ENCODE results near the gene ASPG. TPM values are rescaled to one million over a fixed set of nuclear protein-coding genes. Genes with fewer than 3 reads are reported as not detected.

ASPG gene
- total RNA-seq, 4 donors from 2014 or later, result 1.5 to 2.0 (median 1.9) TPM; not detected in 1

DNA sequence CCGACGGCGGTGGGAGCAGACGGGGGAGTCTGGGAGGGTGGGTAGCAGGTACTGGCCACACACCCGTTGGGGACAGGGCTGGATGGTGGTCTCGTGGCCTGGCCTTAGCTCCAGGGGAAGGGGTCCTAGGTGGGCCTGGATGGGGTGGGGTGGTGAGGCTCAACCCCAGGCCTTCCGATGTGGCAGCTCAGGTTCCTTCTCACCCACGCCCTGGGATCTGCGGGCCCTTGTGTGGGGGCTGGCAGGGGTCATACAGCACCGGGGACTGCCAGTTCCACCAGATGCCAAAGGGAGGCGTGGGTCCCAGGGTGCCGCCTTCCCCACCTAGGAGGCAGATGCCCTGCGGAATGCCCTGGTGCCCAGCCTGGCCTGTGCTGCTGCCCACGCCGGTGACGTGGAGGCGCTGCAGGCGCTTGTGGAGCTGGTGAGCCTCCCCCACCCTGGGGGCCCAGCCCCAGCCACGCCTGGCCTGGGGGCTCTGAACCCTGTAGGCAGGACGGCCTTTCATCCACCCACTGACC lies 21.0 kb downstream of the ASPG start:
- TF ChIP-seq, protein P1, sequence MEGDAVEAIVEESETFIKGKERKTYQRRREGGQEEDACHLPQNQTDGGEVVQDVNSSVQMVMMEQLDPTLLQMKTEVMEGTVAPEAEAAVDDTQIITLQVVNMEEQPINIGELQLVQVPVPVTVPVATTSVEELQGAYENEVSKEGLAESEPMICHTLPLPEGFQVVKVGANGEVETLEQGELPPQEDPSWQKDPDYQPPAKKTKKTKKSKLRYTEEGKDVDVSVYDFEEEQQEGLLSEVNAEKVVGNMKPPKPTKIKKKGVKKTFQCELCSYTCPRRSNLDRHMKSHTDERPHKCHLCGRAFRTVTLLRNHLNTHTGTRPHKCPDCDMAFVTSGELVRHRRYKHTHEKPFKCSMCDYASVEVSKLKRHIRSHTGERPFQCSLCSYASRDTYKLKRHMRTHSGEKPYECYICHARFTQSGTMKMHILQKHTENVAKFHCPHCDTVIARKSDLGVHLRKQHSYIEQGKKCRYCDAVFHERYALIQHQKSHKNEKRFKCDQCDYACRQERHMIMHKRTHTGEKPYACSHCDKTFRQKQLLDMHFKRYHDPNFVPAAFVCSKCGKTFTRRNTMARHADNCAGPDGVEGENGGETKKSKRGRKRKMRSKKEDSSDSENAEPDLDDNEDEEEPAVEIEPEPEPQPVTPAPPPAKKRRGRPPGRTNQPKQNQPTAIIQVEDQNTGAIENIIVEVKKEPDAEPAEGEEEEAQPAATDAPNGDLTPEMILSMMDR (IDR thresholded peaks at IDR 0.05), result no peak
- ATAC-seq (ENCODE audit: low FRiP score) (no peak), DNase-seq (ENCODE audit: low spot score) (no peak)

- DNase-seq (ENCODE audit: low spot score) (no peak), ATAC-seq (ENCODE audit: low FRiP score) (no peak)
- TF ChIP-seq, protein P1 (IDR thresholded peaks at IDR 0.05), result no peak
Measured at GRCh38 chr14:104107101-104107581, 21.6 kb downstream of the ASPG start.

DNA sequence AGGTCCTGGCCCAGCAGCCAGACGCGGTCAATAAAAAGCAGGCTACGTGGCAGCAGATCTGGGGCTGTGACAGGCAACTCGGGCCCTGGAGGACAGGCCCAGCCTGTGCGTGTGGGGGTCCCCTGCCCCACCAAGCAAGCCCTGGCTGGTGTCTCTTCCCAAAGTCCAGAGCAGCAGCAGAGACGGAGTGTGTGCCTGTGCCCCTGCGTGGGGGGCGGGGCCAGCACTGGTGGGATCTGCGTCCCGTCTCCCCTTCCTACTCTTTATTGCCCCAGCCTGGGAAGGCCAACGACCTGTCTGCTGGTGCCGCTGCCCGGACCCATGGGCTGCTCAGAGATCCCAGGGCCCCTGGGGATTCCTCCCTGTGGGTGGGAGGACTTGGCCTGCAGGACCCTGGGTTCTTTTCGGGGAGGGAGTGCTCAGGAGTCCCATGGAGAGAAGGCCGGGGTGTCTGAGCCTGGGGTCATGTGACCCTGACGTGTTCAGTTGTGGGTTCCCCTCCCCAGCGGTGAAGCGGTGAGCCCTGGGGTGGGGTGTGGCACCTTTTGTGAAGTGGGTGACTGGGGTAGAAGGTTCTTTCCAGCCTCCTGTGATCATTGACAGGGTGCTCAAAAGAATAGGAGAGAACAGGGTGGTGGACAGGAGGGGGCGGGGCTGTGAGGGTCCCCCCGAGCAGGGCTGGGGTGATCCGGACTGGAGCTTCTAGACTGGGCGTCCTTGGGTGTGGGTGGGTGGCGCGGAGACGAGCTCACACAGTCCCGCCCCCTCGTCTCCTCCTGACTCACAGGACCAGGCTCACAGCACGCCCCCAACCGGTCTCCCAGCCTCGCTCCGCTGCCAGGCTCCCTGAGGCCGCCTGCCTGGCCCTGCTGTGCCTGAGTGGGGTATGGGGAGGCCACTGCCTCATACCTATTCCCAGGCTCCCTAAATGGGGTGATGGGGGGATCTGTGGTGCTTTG lies 22.4 kb downstream of the ASPG start:
- DNase-seq (ENCODE audit: low spot score), result no peak
- ATAC-seq (ENCODE audit: low FRiP score), result no peak
- TF ChIP-seq, protein P1 (IDR thresholded peaks at IDR 0.05), result no peak

DNA sequence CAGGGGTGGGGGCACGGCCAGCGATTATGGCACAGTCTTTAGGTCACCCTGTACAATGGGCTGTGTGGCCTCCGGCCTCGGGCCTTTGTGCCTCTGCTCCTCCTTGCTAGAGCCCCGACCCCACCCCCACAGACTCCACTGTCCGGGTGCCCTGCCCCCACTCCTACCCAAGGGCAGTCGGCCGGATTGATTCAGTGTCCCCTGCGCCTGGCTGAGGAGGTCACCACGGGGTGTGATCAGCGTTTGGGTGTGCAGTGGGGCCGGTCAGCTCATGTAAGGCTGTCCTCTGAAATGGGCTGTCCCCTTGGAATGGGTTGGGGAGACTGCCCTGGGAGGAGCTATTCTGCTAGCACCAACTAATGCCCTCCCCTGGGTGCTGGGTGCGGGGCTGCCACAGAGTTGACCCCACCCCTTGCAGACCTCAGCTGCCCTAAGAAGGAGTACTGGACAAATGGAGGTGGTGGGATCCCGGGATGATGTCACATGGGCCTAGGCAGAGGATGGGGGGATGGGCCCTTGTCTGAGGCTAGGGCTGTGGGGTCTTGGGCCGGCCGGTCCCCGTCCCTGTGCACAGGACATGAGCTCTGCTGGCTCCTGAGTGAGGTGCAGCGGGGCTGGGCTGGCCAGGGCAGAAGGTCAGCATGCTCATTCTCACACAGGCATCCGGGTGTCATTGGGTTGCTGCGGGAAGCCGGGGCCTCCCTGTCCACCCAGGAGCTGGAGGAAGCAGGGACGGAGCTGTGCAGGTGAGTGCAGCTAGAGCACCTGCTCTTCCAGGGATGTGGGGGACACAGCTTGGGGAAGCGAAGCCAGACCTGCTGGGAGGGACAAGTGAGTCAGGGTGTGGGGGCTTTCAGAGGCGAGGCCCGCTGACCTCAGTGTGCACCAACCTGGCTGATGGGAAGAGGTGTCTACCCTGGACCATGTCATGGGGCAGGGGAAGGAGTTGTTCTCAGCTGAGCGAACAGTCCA lies 23.4 kb downstream of the ASPG start:
- ATAC-seq (ENCODE audit: low FRiP score) (no peak), DNase-seq (ENCODE audit: low spot score) (no peak)
- TF ChIP-seq, protein P1 (IDR thresholded peaks at IDR 0.05), result no peak

DNA sequence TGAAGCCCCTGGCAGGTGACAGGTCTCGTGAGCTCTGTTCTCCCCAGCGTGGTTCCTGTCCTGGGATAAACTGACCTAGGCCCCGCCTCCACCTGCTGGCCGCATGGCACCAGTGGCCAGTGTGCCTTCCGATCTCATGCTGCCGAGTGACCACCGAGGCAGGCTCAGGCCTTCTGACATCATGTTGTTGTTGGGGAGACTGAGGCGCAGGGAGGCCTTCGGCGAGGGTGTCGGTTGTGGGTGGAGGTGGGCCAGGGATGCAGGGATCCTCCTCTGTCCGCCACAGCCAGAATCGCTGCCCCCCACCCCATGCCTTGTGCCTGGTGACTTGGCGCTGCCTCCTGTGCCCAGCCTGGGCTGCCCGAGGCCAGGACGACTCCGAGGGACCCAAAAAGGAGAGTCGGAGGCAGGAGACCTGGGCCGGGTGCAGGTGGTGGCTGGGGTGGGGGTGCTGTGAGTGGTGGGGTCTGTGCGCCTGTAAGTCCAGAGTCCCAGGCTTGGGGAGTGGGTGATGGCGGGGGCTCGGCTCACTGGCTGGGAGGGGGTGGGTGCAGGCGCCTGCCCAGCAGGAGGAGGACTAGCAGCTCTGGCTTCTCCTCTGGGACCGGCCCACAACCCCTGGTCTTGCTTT lies 24.3 kb downstream of the ASPG start:
- TF ChIP-seq, protein P1 (IDR thresholded peaks at IDR 0.05), result no peak
- DNase-seq (ENCODE audit: low spot score) (no peak), ATAC-seq (ENCODE audit: low FRiP score) (no peak)

- no peak for DNase-seq (ENCODE audit: low spot score)
- TF ChIP-seq, protein P1 (IDR thresholded peaks at IDR 0.05), result no peak
- no peak for ATAC-seq (ENCODE audit: low FRiP score)
Measured at GRCh38 chr14:104110491-104111209, 25.1 kb downstream of the ASPG start.

Measured in omental fat pad (tissue), 4 donors.